Suppressor macrophage (primary cell): Measurements from ENCODE around the gene MAP3K2.
"Not testable (repeated sequence)": the region's sequence is repeated elsewhere in the genome, so short reads cannot be mapped to it uniquely, and the experiment has no call there.

Experiments used
- DNase-seq, 4 experiments: peaks; one replicate each; pipeline ENCODE4 v3.0.0-alpha.2; 2020 to 2022

MAP3K2 gene

DNA sequence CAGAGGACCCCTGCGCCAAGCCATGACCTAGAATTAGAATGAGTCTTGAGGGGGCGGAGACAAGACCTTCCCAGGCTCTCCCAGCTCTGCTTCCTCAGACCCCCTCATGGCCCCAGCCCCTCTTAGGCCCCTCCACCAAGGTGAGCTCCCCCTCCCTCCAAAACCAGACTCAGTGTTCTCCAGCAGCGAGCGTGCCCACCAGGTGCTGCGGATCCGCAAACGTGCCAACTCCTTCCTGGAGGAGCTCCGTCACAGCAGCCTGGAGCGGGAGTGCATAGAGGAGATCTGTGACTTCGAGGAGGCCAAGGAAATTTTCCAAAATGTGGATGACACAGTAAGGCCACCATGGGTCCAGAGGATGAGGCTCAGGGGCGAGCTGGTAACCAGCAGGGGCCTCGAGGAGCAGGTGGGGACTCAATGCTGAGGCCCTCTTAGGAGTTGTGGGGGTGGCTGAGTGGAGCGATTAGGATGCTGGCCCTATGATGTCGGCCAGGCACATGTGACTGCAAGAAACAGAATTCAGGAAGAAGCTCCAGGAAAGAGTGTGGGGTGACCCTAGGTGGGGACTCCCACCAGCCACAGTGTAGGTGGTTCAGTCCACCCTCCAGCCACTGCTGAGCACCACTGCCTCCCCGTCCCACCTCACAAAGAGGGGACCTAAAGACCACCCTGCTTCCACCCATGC lies 33.5 kb upstream of the MAP3K2 start:
- peak in 3 of 4 experiments; percentile 40 to 50 (median 49) for DNase-seq

DNA sequence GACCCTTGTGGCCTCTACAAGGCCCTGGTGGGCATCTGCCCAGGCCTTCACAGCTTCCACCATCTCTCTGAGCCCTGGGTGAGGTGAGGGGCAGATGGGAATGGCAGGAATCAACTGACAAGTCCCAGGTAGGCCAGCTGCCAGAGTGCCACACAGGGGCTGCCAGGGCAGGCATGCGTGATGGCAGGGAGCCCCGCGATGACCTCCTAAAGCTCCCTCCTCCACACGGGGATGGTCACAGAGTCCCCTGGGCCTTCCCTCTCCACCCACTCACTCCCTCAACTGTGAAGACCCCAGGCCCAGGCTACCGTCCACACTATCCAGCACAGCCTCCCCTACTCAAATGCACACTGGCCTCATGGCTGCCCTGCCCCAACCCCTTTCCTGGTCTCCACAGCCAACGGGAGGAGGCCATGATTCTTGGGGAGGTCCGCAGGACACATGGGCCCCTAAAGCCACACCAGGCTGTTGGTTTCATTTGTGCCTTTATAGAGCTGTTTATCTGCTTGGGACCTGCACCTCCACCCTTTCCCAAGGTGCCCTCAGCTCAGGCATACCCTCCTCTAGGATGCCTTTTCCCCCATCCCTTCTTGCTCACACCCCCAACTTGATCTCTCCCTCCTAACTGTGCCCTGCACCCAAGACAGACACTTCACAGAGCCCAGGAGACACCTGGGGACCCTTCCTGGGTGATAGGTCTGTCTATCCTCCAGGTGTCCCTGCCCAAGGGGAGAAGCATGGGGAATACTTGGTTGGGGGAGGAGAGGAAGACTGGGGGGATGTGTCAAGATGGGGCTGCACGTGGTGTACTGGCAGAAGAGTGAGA lies 32.5 kb upstream of the MAP3K2 start:
- DNase-seq, result no peak

DNA sequence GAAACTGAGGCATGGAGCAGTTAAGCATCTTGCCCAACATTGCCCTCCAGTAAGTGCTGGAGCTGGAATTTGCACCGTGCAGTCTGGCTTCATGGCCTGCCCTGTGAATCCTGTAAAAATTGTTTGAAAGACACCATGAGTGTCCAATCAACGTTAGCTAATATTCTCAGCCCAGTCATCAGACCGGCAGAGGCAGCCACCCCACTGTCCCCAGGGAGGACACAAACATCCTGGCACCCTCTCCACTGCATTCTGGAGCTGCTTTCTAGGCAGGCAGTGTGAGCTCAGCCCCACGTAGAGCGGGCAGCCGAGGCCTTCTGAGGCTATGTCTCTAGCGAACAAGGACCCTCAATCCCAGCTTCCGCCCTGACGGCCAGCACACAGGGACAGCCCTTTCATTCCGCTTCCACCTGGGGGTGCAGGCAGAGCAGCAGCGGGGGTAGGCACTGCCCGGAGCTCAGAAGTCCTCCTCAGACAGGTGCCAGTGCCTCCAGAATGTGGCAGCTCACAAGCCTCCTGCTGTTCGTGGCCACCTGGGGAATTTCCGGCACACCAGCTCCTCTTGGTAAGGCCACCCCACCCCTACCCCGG lies 31.8 kb upstream of the MAP3K2 start:
- no peak for DNase-seq

DNA sequence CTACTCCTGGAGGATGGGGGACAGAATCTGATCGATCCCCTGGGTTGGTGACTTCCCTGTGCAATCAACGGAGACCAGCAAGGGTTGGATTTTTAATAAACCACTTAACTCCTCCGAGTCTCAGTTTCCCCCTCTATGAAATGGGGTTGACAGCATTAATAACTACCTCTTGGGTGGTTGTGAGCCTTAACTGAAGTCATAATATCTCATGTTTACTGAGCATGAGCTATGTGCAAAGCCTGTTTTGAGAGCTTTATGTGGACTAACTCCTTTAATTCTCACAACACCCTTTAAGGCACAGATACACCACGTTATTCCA lies 31.3 kb upstream of the MAP3K2 start:
- DNase-seq, result no peak

DNA sequence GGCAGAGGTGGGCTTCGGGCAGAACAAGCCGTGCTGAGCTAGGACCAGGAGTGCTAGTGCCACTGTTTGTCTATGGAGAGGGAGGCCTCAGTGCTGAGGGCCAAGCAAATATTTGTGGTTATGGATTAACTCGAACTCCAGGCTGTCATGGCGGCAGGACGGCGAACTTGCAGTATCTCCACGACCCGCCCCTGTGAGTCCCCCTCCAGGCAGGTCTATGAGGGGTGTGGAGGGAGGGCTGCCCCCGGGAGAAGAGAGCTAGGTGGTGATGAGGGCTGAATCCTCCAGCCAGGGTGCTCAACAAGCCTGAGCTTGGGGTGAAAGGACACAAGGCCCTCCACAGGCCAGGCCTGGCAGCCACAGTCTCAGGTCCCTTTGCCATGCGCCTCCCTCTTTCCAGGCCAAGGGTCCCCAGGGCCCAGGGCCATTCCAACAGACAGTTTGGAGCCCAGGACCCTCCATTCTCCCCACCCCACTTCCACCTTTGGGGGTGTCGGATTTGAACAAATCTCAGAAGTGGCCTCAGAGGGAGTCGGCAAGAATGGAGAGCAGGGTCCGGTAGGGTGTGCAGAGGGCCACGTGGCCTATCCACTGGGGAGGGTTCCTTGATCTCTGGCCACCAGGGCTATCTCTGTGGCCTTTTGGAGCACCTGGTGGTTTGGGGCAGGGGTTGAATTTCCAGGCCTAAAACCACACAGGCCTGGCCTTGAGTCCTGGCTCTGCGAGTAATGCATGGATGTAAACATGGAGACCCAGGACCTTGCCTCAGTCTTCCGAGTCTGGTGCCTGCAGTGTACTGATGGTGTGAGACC lies 30.7 kb upstream of the MAP3K2 start, which contains the start of gene PROC:
TSS of gene PROC (plus strand) at position 128 of the 812 bp plus-strand sequence. CDS start 1,516 bp downstream, outside the sequence.
- no peak for DNase-seq

DNA sequence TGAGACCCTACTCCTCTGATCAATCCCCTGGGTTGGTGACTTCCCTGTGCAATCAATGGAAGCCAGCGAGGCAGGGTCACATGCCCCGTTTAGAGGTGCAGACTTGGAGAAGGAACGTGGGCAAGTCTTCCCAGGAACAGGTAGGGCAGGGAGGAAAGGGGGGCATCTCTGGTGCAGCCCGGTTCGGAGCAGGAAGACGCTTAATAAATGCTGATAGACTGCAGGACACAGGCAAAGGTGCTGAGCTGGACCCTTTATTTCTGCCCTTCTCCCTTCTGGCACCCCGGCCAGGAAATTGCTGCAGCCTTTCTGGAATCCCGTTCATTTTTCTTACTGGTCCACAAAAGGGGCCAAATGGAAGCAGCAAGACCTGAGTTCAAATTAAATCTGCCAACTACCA lies 29.6 kb upstream of the MAP3K2 start:
- no peak for DNase-seq

DNA sequence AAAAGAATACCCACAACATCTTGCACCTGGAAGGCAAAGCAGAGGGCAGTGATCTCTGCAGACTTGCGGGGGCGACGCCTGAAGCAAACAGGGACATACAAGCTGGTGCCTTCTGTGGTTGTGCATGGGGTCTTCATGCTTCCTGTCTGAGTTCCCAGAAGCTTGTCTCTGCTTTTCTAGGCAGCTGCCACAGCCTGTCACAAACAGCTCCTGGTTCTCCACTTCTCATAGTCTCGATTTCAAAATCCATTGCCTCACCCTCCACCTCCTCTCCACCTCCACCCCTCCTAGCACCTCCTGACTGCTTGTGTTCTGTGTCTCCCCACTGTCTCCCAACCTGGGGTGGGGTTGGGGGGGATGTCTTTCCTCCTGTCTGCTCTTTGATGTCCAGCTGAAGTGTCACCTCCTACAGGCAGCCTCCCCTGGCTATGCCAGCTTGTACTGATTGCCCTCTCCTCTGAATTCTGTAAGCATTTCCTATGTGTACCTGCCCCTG lies 28.8 kb upstream of the MAP3K2 start:
- DNase-seq, result peak in 3 of 4 experiments; percentile 38 to 52 (median 41)

DNA sequence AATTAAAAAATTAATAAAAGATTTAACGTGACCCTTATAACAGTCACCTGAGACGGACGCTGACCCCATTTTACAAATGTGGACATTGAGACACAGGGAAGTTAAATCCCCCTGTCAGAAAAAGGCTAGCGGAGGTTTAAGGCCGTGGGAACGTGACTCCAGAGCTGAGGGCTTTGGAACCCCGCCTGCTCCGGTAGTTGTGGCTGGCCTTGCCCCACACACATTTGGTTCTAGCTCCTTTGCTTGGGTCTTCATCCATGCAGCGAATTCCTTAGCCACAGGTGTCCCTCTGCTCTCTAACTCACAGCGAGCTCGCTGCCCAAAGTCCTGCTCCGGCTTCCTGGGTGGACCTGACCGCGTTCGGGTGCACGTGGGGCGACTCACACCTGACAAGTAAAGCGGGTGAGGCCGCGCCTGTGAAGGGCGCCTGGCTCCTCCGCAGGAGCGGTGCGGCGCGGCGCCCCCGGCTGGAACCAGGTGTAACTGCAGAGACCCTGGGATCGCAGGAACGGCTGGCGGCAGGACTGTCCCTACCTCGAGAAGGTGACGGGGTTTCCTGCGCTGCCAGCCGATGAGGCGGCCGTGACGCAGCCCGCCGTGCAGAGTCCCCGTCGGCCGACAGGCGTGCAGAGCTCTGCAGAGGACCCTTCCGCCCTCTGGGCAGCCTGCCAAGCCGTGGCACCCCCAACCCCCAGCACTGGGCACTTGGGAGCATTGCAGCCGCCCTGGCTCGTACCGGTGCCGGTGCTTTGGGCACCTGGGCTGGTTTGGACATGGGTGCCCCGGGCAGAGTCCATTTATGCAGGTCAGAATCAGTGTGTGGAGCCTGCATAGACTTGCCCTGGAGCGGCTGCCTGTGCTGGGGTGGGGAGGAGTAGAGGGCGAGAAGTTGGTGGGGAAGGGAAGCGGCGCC lies 28.1 kb upstream of the MAP3K2 start:
- peak; percentile 38 to 75 (median 52) for DNase-seq

DNA sequence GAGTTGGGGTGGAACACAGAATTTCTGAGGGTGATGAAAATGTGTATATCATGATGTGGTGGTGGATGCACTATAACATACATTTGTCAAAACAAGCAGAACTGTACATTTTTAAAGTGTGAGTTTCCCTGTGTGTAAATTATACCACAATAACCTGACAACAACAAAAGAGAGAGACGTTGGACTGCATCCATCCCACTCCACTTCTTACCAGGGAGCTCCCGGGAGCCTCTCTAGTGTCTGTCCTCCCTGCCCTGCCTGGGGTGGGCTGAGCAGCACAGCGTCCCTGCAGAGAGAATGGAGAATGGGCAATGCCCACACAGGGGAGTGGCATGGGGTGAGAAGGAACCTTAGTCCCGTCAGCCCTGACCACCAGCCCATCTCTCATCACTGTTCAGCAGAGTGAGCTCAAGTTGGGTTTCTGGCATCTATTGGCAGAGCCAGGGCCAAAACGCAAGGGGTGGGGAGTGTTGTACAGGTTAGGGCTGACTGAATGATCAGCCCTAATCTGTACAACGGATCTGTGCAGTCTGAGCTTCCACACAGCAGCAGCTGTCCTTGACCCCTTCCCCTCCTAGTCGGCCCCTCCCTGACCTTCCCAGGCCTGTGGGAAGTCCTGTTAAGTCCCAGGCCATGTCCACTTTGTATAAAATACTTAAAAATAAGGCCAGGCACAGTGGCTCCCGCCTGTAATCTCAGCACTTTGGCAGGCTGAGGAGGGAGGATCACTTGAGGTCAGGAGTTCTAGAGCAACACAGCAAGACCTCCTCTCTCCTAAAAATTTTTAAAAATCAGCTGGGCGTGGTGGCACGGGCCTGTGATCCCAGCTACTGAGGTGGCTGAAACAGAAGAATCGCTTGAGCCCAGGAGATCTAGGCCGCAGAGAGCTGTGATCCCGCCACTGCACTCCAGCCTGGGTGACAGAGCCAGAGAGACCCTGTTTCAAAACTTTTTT lies 27.1 kb upstream of the MAP3K2 start:
- no peak for DNase-seq

DNA sequence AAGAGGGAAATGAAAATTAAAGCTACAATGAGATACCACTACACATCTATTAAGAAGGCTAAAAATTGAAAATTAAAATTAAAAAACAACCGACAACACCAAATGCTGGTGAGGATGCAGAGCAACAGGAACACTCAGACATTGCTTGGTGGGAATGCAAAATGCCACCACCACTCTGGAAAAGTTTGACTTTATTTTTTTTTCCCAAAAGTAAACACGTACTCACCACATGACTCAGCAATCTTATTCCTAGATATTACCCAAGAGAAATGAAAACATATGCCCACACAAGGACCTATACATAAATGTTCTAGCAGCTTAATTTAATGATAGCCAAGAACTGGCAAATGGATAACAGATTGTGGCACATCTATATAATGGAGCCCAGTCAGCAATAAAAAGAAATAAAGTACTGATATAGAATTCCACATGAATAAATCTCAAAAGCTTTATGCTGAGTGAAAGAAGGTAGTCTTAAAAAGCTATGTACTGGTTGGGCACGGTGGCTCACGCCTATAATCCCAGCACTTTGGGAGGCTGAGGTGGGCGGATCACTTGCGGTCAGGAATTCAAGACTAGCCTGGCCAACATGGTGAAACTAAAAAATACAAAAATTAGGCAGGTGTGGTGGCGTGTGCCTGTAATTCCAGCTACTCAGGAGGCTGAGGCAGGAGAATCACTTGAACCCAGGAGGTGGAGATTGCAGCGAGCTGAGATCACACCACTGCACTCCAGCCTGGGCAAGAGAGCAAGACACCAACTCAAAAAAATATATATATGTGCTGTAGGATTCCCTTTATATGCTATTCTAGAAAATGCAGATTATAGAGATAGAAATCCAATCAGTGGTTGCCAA lies 26.2 kb upstream of the MAP3K2 start:
- peak in 2 of 4 experiments; percentile 1 to 28 for DNase-seq

DNA sequence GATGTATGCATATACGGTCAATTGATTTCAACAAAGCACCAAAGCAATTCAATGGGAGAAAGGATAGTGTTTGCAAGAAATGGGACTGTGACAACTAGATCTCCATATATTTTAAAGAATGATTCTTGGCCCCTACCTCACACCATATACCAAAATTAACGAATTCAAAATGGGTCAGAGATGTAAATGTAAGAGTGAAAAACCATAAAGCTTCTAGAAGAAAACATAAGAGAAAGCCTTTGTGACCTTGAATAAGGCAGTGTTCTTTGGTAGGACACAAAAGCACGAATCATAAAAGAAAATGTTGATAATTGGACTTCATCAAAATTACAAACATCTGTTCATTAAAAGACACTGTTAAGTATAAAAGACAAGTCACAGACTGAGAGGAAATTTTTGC lies 25.4 kb upstream of the MAP3K2 start:
- DNase-seq, result peak in 1 of 4 experiments; percentile 2

DNA sequence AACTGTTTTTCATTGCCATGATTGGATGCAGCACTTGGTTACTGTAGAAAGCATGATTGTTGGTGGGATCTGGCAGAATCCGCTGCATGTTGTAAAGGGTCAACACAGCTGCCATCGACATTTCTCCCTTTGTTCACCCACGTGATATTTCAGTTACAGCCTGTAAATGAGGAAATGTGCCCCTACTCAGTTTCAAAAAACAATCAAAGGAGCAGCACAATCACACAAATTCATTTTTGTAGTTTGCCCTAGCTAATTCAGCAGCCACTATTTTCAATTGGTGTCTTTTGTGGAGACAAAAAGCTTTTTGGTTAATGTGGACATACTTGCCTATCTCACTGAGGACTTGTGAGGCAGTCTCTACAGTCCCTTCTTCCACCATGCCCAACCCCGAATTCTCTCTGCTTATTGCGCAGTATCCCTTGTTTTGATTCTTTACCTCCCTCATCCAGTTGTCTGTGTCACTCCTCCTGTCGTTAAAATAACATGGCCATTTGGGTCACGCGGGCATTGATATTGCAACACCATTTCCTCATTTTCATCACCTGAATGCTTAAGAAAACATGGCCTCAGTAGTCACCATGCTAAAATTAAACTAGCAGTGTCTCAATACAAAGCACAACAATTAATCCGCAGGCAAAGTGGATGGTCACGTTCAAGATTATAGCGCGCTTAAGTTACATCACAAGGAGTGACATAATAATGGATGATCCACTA lies 24.0 kb upstream of the MAP3K2 start:
- DNase-seq, result peak; percentile 86 to 94 (median 90)

DNA sequence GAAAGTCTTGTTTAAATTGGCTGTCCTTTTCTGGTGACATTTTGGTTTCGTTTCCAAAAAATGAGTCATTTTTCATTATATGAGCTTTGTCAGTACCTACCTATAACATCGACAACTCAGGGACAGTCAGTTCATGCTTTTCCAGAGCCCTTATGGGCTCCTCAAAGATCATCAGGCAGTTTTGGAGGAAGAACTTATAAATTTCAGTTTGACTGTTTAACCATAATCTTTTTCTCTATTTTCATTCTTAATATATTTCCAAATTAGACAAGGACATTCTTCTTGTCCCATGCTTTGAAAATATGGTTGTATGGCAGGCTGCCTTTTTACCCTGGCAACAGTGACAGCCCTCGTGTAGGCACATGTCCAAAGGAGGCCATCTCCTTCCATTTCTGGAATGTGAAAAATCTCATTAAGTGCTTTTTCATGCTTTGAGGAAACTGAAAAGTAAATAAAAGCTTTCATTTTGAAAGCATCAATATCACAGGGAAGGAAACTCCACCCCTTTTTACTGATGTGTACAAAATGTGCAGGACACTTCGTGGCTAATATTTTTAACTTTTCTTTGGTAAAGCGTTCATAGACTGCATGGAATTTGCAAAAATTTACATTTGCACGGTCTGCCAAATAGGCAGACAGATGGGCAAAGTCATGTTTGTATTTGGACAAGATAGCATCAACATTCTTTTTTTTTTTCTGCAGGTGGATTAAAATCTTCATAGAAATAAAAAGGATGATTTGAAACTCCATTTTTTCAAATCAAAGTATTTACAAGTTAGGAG lies 23.3 kb upstream of the MAP3K2 start:
- DNase-seq, result peak in 3 of 4 experiments; percentile 35 to 50 (median 43)

DNA sequence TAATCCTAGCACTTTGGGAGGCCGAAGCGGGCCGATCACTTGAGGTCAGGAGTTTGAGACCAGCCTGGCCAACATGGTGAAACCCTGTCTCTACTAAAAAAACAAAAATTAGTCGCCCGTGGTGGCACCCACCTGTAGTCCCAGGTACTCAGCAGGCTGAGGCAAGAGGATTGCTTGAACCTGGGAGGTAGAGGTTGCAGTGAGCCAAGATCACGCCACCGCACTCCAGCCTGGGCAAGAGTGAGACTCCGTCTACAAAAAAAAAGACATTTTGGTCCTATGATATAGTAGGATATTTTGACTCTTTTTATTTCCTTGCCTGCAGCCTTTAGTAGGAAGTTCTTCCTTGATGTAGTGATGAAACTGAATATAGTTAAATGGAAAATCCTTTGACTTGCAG lies 21.9 kb upstream of the MAP3K2 start:
- DNase-seq, result not testable (repeated sequence)

DNA sequence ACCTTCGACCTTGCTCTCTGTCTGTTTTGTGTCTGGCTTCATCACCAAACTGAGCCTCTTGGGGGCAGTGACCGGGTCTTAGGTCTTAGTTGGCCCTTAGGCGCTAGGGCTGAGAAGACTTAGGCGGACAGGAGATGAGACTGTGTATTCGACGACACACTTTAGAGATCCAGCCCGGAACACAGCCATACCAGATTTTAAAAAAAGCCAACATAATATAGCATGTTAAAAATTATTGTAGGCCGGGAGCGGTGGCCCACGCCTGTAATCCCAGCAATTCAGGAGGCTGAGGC lies 21.0 kb upstream of the MAP3K2 start:
- DNase-seq, result peak in 1 of 4 experiments; percentile 27

DNA sequence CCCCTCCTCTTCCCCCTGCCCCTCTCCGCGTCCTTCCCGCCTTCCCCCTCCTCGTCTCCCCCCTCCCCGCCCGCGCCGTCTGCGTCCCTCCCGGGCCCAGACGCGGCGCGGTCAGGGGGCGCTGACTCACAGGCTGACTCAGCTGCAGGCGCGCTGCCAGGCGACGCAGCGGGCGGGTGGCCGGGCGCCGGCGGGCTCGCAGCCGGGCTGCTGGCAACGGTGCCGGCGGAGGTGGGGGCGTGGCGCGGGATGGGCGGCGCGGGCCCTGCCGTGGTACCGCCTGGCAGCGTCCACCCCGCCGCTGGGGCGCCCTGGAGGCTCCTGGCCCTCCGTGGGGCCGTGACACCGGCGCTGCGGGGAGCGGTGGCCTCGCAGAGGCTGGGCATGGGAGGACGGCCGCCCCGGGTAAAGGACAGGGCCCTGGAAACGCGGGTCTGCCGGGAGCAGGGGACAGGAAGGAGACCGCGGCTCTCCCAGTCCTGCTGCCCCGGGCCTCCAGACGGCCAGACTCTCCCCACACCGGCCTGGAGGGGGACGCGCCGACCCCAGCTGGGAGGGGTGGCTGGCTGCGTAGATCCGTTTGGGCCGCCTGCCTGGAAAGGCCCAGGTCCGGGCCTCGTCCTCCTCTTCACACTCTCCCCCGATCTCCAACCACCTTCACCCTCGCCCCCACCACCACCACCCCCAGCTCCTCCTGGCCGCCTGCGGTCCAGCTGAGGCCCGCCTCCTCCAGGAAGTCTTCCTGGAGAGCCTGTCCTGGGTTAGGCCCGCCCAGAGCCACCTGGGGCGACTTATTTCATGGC lies 20.4 kb upstream of the MAP3K2 start:
- DNase-seq, result peak; percentile 96 to 99 (median 98)

DNA sequence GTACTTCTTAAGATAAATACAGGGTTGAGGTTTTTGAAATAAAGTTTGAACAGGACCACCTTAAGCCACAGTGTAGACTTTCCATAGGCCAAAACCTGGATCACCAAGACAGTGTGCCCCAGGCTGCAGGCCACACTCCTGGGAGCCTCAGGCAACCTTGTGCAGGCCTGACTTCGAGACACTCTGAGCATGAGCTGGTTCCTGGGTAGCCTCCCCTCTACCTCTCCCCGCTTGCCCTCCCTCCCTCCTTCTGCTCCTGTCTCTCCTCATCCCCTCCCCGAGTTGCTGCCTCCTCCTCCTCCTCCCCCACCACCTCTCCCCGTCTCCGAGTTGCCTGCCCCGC lies 19.9 kb upstream of the MAP3K2 start:
- no peak for DNase-seq
